Measurements from ENCODE around the gene SMYD3.

DNA sequence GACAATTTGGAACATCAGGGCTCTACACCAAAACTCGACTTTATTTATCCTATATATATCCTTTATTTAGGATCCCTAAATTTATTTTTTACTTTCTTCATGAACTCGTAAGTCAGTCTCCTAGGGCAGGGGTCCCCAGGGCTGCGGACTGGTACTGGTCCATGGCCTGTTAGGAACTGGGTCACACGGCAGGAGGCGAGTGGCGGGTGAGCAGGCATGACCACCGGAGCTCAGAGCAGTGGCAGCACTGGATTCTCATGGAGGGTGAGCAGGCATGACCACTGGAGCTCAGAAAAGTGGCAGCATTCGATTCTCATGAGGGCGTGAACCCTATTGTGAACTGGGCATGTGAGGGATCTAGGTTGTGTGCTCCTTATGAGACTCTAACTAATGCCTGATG is 427.0 kb downstream of the SMYD3 start:
- no peak for TF ChIP-seq CTCF (IDR thresholded peaks at IDR 0.05; ENCODE audit: low read length)
- no peak for TF ChIP-seq EZH2 (optimal IDR thresholded peaks at IDR 0.05; ENCODE audit: low read depth, low read length)
- no peak for TF ChIP-seq EZH2phosphoT487 (IDR thresholded peaks at IDR 0.05; ENCODE audit: low read length)
